H1 (cell line): Measurements from ENCODE around the gene CCL25. TPM values are rescaled to one million over a fixed set of nuclear protein-coding genes. Genes with fewer than 3 reads are reported as not detected.

Experiments
- CTCF ChIA-PET: fragments of 300-600 bp; sonication (Branson Sonifier 250); formaldehyde crosslinking; loops from one replicate; lab custom pipeline; 2021; ENCODE audit not compliant: partially characterized antibody; lab: Charles Lee
- POLR2A ChIA-PET: fragments of 300-600 bp; sonication (Branson Sonifier 250); formaldehyde crosslinking; loops from one replicate; lab custom pipeline; 2021; ENCODE audit warnings: inconsistent platforms; ENCODE audit not compliant: partially characterized antibody; lab: Charles Lee
- DNase-seq, 2 experiments: peaks; one replicate each; pipeline versions ENCODE4 v3.0.0 to v3.0.0-alpha.2; 2010 to 2022; ENCODE audit warnings: low spot score in 2 of 2, low read depth in 1 of 2, mixed read lengths in 1 of 2
- FAIRE-seq: peaks from 2 replicates; lab custom pipeline; 2011; peaks lifted over from hg19 to GRCh38; lab: Jason Lieb, UNC
- H2AFZ ChIP-seq: 2 replicates; pipeline ENCODE4 v1.8.1; 2012; ENCODE audit warnings: low read length, inconsistent platforms
- H2AK5ac ChIP-seq: 2 replicates; pipeline ENCODE4 v1.6.1; 2013; ENCODE audit warnings: low read depth, low read length
- H2BK120ac ChIP-seq: replicated peaks from 2 replicates; pipeline ENCODE3; 2013; ENCODE audit warnings: low read depth, low read length, inconsistent platforms
- H2BK12ac ChIP-seq: 2 replicates; pipeline ENCODE4 v1.6.1; 2013; ENCODE audit warnings: low read depth, low read length
- H2BK15ac ChIP-seq: 2 replicates; pipeline ENCODE4 v1.6.1; 2013; ENCODE audit warnings: low read length
- H2BK20ac ChIP-seq: 2 replicates; pipeline ENCODE4 v1.6.1; 2013; ENCODE audit warnings: low read length
- H2BK5ac ChIP-seq: 2 replicates; pipeline ENCODE4 v1.6.1; 2013; ENCODE audit warnings: low read depth, low read length
- H3K14ac ChIP-seq: 2 replicates; pipeline ENCODE4 v1.6.1; 2013; ENCODE audit warnings: inconsistent platforms; ENCODE audit not compliant: insufficient read length
- H3K18ac ChIP-seq: 2 replicates; pipeline ENCODE4 v1.6.1; 2013; ENCODE audit warnings: low read length; ENCODE audit errors: extremely low read depth
- H3K23ac ChIP-seq: 2 replicates; pipeline ENCODE4 v1.6.1; 2013; ENCODE audit warnings: inconsistent platforms; ENCODE audit not compliant: insufficient read length
- H3K23me2 ChIP-seq: 2 replicates; pipeline ENCODE4 v1.6.1; 2013; ENCODE audit warnings: low read depth, low read length
- H3K27ac ChIP-seq: 2 replicates; pipeline ENCODE4 v1.6.1; 2011; ENCODE audit warnings: low read depth, low read length, inconsistent platforms
- H3K27me3 ChIP-seq, 4 experiments: replicated peaks in 1 of 4; 1 replicate in 1 of 4; 2 replicates in 3 of 4; pipeline versions ENCODE4 v1.6.1 to v1.8.1; 2011 to 2013; ENCODE audit warnings: low read length in 3 of 4, mild to moderate bottlenecking in 3 of 4, inconsistent platforms in 2 of 4, mixed read lengths in 2 of 4, moderate library complexity in 1 of 4; ENCODE audit not compliant: control insufficient read depth in 3 of 4, insufficient read depth in 3 of 4; ENCODE audit errors: extremely low read depth in 1 of 4
- H3K36me3 ChIP-seq, 4 experiments: 2 replicates each; pipeline versions ENCODE4 v1.6.1 to v1.8.1; 2011 to 2013; ENCODE audit warnings: mild to moderate bottlenecking in 4 of 4, low read length in 3 of 4, moderate library complexity in 2 of 4, control low read depth in 1 of 4, inconsistent platforms in 1 of 4; ENCODE audit not compliant: insufficient read depth in 4 of 4, control insufficient read depth in 2 of 4
- H3K4ac ChIP-seq: replicated peaks from 2 replicates; pipeline ENCODE3; 2013; ENCODE audit warnings: low read length, low read depth, mixed read lengths, inconsistent platforms; ENCODE audit not compliant: insufficient read length
- H3K4me1 ChIP-seq, 4 experiments: replicated peaks in 1 of 4; 1 replicate in 1 of 4; 2 replicates in 3 of 4; pipeline versions ENCODE4 v1.6.1 to v1.8.1; 2011 to 2013; ENCODE audit warnings: low read length in 3 of 4, inconsistent platforms in 2 of 4, mixed read lengths in 1 of 4; ENCODE audit not compliant: insufficient read depth in 4 of 4, control insufficient read depth in 3 of 4
- H3K4me2 ChIP-seq, 2 experiments: 2 replicates each; pipeline versions ENCODE4 v1.6.1 to v1.8.1; 2011 to 2013; ENCODE audit warnings: low read depth in 2 of 2, low read length in 2 of 2, control low read depth in 1 of 2, inconsistent platforms in 1 of 2, mild to moderate bottlenecking in 1 of 2; ENCODE audit not compliant: insufficient read depth in 1 of 2
- H3K4me3 ChIP-seq, 4 experiments: fragments of 200-600, 300-600 bp in 1 of 4; sonication (generic), shearing (Covaris generic), sonication (Bioruptor Twin) in 1 of 4; 2 replicates each; pipeline versions ENCODE4 v1.5.1 to v1.8.1; 2011 to 2016; ENCODE audit warnings: low read length in 4 of 4, low read depth in 3 of 4, control low read depth in 2 of 4, inconsistent platforms in 2 of 4, mild to moderate bottlenecking in 2 of 4, mixed read lengths in 1 of 4, moderate library complexity in 1 of 4; ENCODE audit not compliant: insufficient read depth in 2 of 4; ENCODE audit errors: extremely low read depth in 1 of 4
- H3K56ac ChIP-seq: replicated peaks from 2 replicates; pipeline ENCODE3; 2013; ENCODE audit warnings: low read depth, mild to moderate bottlenecking, mixed read lengths, low read length, inconsistent platforms; ENCODE audit not compliant: insufficient read length
- H3K79me1 ChIP-seq: 2 replicates; pipeline ENCODE4 v1.6.1; 2013; ENCODE audit warnings: low read depth, low read length, control low read depth
- H3K79me2 ChIP-seq, 2 experiments: 2 replicates each; pipeline versions ENCODE4 v1.6.1 to v1.8.1; 2012 to 2013; ENCODE audit warnings: low read length in 2 of 2, mild to moderate bottlenecking in 2 of 2, inconsistent platforms in 1 of 2; ENCODE audit not compliant: insufficient read depth in 2 of 2, control insufficient read depth in 1 of 2
- H3K9ac ChIP-seq, 4 experiments: replicated peaks in 1 of 4; 1 replicate in 1 of 4; 2 replicates in 3 of 4; pipeline versions ENCODE4 v1.6.1 to v1.8.1; 2011 to 2013; ENCODE audit warnings: low read depth in 3 of 4, low read length in 3 of 4, control low read depth in 2 of 4, mild to moderate bottlenecking in 2 of 4, moderate library complexity in 2 of 4, inconsistent platforms in 1 of 4; ENCODE audit errors: extremely low read depth in 1 of 4
- H3K9me3 ChIP-seq, 2 experiments: 2 replicates each; pipeline versions ENCODE4 v1.6.1 to v1.8.1; 2012 to 2013; ENCODE audit warnings: mild to moderate bottlenecking in 2 of 2, moderate library complexity in 2 of 2, control low read depth in 1 of 2, inconsistent platforms in 1 of 2, low read depth in 1 of 2, low read length in 1 of 2, mixed read lengths in 1 of 2; ENCODE audit not compliant: insufficient read depth in 2 of 2
- H4K20me1 ChIP-seq, 2 experiments: replicated peaks in 1 of 2; 2 replicates each; pipeline versions ENCODE3 to v1.8.1; 2011 to 2013; ENCODE audit warnings: inconsistent platforms in 2 of 2, low read length in 2 of 2, mild to moderate bottlenecking in 1 of 2; ENCODE audit not compliant: insufficient read depth in 2 of 2, control insufficient read depth in 1 of 2
- H4K5ac ChIP-seq: 2 replicates; pipeline ENCODE4 v1.6.1; 2013; ENCODE audit warnings: low read length, low read depth, mixed read lengths, inconsistent platforms; ENCODE audit not compliant: insufficient read length
- H4K8ac ChIP-seq: 2 replicates; pipeline ENCODE4 v1.8.0; 2013; ENCODE audit warnings: mild to moderate bottlenecking, moderate library complexity, low read length, inconsistent platforms; ENCODE audit not compliant: insufficient read depth; ENCODE audit errors: extremely low read depth
- H4K91ac ChIP-seq: replicated peaks from 2 replicates; pipeline ENCODE3; 2013; ENCODE audit warnings: low read length, mixed read lengths, inconsistent platforms; ENCODE audit not compliant: insufficient read length
- CEBPB ChIP-seq: IDR thresholded peaks from 2 replicates; pipeline ENCODE4 v1.6.1; 2012; ENCODE audit warnings: low read depth, low read length
- CREB1 ChIP-seq: IDR thresholded peaks from 2 replicates; pipeline ENCODE4 v1.6.1; 2012; ENCODE audit warnings: inconsistent platforms
- USF2 ChIP-seq: IDR thresholded peaks from 2 replicates; pipeline ENCODE4 v1.6.1; 2011; ENCODE audit warnings: low read length, improper control_type of control experiment
- YY1 ChIP-seq: IDR thresholded peaks from 2 replicates; pipeline ENCODE4 v1.6.1; 2011; ENCODE audit warnings: low read depth, mild to moderate bottlenecking, low read length
- WGBS, 2 experiments: shearing (Covaris generic) in 1 of 2; methylation state at CpG; one replicate each; pipeline versions ENCODE4 v1.1.6 to v1.1.7; 2013 to 2015; ENCODE audit warnings: low lambda C conversion rate in 2 of 2, mixed read lengths in 2 of 2, inconsistent platforms in 1 of 2, low coverage in 1 of 2, missing lambda C conversion rate in 1 of 2; ENCODE audit not compliant: insufficient replicate concordance in 2 of 2, insufficient coverage in 1 of 2, insufficient read length in 1 of 2; ENCODE audit errors: extremely low coverage in 1 of 2, missing lambda C conversion rate in 1 of 2; 5-methylcytosine and 5-hydroxymethylcytosine counted together
- polyA plus RNA-seq, 7 experiments: library from polyadenylated mRNA; depleted of rRNA in 3 of 7; stranded (reverse) in 5 of 7; unstranded in 2 of 7; fragments of >200 nt in 5 of 7; fragments of 200-250 nt in 2 of 7; gene quantifications; 1 replicate in 5 of 7; 2 replicates in 1 of 7; 4 replicates in 1 of 7; pipeline versions ENCODE4 v1.2.1 to v1.2.3, GENCODE V29; 2011 to 2013; ENCODE audit warnings: missing spikeins in 2 of 7, mixed read lengths in 2 of 7
- total RNA-seq: library from RNA; stranded (reverse); fragmentation: NEBNext Ultra II Directional; extraction: Animal tissue kit (Norgen Biotek cat#: 25700); gene quantifications from 2 replicates; pipeline ENCODE4 v1.2.1, GENCODE V29; 2021

CCL25 gene
- total and polyA plus RNA-seq, 2 of the 8 experiments (the other 6 are each of a cell fraction or from before 2014, with no cell fraction given) = 0.59 TPM; not detected in 1

DNA sequence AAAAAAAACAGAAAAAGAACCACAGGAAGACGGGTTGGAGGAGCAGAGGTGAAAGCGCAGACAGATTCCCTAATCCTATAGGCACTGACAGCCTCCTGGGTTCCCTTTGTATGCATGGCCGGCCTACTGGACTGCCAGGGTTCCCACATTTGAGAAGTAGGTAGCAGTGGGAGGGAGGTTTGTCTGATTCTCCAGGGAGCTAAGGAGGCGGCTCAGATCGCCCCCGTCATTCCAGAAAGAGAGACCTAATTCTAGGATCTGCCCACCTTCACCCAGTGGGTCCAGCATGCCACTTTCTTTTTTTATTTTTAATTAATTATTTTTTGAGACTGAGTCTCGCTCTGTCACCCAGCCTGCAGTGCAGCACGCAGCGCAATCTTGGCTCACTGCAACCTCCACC is 9.7 kb upstream of the CCL25 start:
- Histone ChIP-seq H3K23ac (no peak overlapping the region), H2AK5ac (no peak overlapping the region), H2BK20ac (no peak overlapping the region), H2BK12ac (no peak overlapping the region), H3K79me1 (no peaks in the 10 kb centered on the region), H3K9ac (no peak overlapping the region), H3K27ac (no peak overlapping the region), H3K4me2 (no peak overlapping the region), H2BK15ac (no peak overlapping the region), H4K8ac (no peak overlapping the region), H2BK120ac (no peak overlapping the region), H2AFZ (no peak overlapping the region), H3K4me3 (no peak overlapping the region), H3K79me2 (no peaks in the 10 kb centered on the region), H4K91ac (no peak overlapping the region), H3K4ac (no peak overlapping the region), H2BK5ac (no peak overlapping the region), H3K36me3 (no peaks in the 10 kb centered on the region), H4K5ac (no peak overlapping the region), H3K4me1 (no peaks in the 10 kb centered on the region), H3K9me3 (no peaks in the 10 kb centered on the region), H3K14ac (no peak overlapping the region), H3K56ac (no peak overlapping the region), H3K18ac (no peak overlapping the region), H3K27me3 (peaks cover 0 to 2% (median 0%) of the 10 kb centered on the region in 4 experiments; a peak in 1 of 7 replicates), H4K20me1 (no peaks in the 10 kb centered on the region), H3K23me2 (no peaks in the 10 kb centered on the region)
- 99% methylated on average over 9 of the region's 9 CpGs; no CpG with 5 or more reads in 1 of the 2 experiments for WGBS, 2 experiments
- ChIA-PET CTCF (interaction anchor here (0.6 to 4.4 kb wide), 5 partner anchors 13 to 127 kb away, joined by 3 to 21 read pairs (median 3); no protein-coding TSS in a partner anchor), POLR2A (interaction anchor here (0.7 to 1.7 kb wide), 3 partner anchors 10 to 82 kb away, joined by 3 to 7 read pairs (median 3); no protein-coding TSS in a partner anchor)
- FAIRE-seq = no peak
- no peak for DNase-seq
- TF ChIP-seq CREB1 = no peak
- TF ChIP-seq CEBPB = no peak
- TF ChIP-seq USF2 = no peak
- TF ChIP-seq YY1 = no peak
